ENCODE data around the gene SDCCAG8. TPM values are rescaled to one million over a fixed set of nuclear protein-coding genes. Genes with fewer than 3 reads are reported as not detected.

The SDCCAG8 gene
- total RNA-seq, 1 donor from 2014 or later, result 21.1 TPM

- intact Hi-C loops (cut with micrococcal nuclease), result no loop called here
Observed at GRCh38 chr1:243489681-243490546, 234.1 kb downstream of the SDCCAG8 start.

GRCh38 chr1:243490748-243491686, 235.2 kb downstream of the SDCCAG8 start:
- intact Hi-C loops (cut with micrococcal nuclease), result no loop called here
- no peak for ATAC-seq
- no peak for DNase-seq

More at GRCh38 chr1:243489681-243490546, 234.1 kb downstream of the SDCCAG8 start:
- ATAC-seq (no peak), DNase-seq (no peak)

GRCh38 chr1:243493156-243494129, 237.6 kb downstream of the SDCCAG8 start:
- no peak for DNase-seq
- no peak for ATAC-seq
- intact Hi-C loops (cut with micrococcal nuclease), result no loop called here

- intact Hi-C loops (cut with micrococcal nuclease), result no loop called here
- DNase-seq, result no peak
- no peak for ATAC-seq
Observed at GRCh38 chr1:243494741-243495431, 239.0 kb downstream of the SDCCAG8 start.

- DNase-seq (no peak), ATAC-seq (peak; percentile 79)
- intact Hi-C loops (cut with micrococcal nuclease), result no loop called here
Observed at GRCh38 chr1:243495442-243496186, 239.8 kb downstream of the SDCCAG8 start.

- DNase-seq, result peak; percentile 61
- ATAC-seq, result peak; percentile 58
- intact Hi-C loops (cut with micrococcal nuclease), result no loop called here
Observed at GRCh38 chr1:243496187-243496646, 240.4 kb downstream of the SDCCAG8 start.

- no peak for DNase-seq
- ATAC-seq, result no peak
- intact Hi-C loops (cut with micrococcal nuclease), result no loop called here
Observed at GRCh38 chr1:243496806-243497205, 241.0 kb downstream of the SDCCAG8 start.

- intact Hi-C loops (cut with micrococcal nuclease), result no loop called here
- ATAC-seq, result no peak
- DNase-seq, result no peak
Observed at GRCh38 chr1:243497939-243498681, 242.3 kb downstream of the SDCCAG8 start.

- DNase-seq, result no peak
- no peak for ATAC-seq
- intact Hi-C loops (cut with micrococcal nuclease), result no loop called here
Observed at GRCh38 chr1:243499248-243499647, 243.4 kb downstream of the SDCCAG8 start.

GRCh38 chr1:243499711-243500110, 243.9 kb downstream of the SDCCAG8 start:
- ATAC-seq (no peak), DNase-seq (no peak)
- intact Hi-C loops (cut with micrococcal nuclease), result no loop called here

- DNase-seq, result no peak
- no peak for ATAC-seq
- intact Hi-C loops (cut with micrococcal nuclease), result no loop called here
Observed at GRCh38 chr1:243500512-243500911, 244.7 kb downstream of the SDCCAG8 start.

GRCh38 chr1:243501002-243501401, 245.2 kb downstream of the SDCCAG8 start:
- intact Hi-C loops (cut with micrococcal nuclease), result no loop called here
- peak; percentile 8 for ATAC-seq
- no peak for DNase-seq

- ATAC-seq (no peak), DNase-seq (no peak)
- intact Hi-C loops (cut with micrococcal nuclease), result no loop called here
Observed at GRCh38 chr1:243503155-243503554, 247.3 kb downstream of the SDCCAG8 start.

- intact Hi-C loops (cut with micrococcal nuclease), result no loop called here
- DNase-seq, result no peak
- peak; percentile 66 for ATAC-seq
Observed at GRCh38 chr1:243505986-243506689, 250.3 kb downstream of the SDCCAG8 start.

- intact Hi-C loops (cut with micrococcal nuclease), result no loop called here
- no peak for ATAC-seq
- no peak for DNase-seq
Observed at GRCh38 chr1:243507001-243507671, 251.3 kb downstream of the SDCCAG8 start.
